ENCODE measurements around the gene MINDY4B.

- no peak for TF ChIP-seq EZH2phosphoT487 (IDR thresholded peaks at IDR 0.05; ENCODE audit: low read length)
- TF ChIP-seq CTCF (IDR thresholded peaks at IDR 0.05; ENCODE audit: low read length): no peak
- TF ChIP-seq EZH2 (optimal IDR thresholded peaks at IDR 0.05; ENCODE audit: low read depth, low read length): no peak
Observed at GRCh38 chr3:150887031-150887430, 18.2 kb downstream of the MINDY4B start.

Measured in MM.1S (cell line).